GM19455 (cell line): ENCODE results near the gene HOXC6.

Experiments
- ATAC-seq: cut with Tn5 transposase; IDR thresholded peaks from one replicate; pipeline ENCODE4 v1.9.1; 2021; ENCODE audit not compliant: unreplicated experiment

HOXC6 gene

DNA sequence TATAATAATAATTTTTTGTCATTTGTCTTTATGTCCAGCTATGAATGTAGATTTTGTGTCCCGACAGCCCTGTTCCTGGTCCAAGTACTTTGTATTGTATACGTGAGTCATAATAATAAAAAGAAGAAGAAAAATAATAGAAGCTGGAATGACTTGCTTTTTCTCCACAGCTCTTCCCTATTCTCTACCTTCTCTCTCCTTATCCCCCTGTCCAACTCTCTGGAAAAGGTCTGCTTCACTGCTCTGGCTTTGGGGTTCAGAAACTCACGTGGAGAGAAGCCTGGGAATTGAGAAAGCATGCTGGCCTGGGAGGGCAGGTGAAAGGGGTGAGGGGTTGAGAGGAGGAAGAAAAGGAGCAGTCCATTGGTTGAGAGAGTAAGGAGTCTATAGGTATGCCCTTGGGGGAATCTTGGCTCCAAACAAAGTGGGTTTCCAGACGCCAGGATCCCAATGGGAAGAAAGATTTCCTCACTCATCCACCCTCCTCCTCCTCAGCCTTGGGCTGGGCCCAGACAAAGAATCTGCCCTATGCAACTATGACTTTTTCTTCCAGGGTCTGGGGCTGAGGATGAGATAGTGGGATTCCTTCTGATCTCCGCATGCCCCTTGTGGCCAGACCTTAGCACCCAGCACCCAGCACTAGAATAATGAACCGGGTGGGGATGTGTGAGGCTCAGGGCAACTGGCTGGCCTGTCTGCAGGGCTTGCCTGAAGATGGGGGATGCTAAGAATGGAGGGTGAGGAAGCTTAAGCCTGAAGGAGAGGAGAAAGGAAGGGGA lies 15.4 kb upstream of the HOXC6 start:
- ATAC-seq = no peak

DNA sequence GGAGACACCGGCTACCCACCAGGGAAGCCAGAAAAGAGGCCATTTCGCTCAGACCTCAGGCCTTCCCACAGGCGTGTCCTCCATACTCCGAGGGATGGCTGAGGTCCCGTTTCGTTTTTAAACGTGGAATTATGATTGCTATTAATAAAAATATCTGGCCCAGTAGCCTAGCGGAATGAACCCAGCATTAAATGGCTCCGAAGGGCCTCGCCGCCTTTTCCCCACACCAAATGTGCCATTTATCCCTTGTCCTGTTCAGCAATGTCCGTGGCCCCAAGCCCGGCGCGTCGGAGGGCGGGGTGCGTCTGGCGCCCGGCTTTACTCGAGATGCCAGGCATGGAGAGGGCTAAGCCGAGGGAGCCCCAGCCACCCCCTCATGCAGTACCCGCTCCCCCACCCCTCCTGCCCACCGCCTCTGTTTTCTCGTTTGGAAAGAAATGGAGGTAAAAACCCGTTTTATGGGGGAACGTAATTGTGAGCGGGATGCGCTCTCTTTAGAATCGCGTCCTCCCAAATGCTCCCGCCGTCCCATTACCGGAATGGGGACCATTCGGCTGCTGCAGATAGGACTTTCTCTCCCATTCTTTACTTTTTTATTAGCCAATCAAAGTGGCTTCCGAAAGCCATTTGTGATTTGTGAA lies 13.7 kb upstream of the HOXC6 start:
- no peak for ATAC-seq

GRCh38 chr12:54015018-54015931 lies 13.0 kb upstream of the HOXC6 start:
- ATAC-seq = no peak

DNA sequence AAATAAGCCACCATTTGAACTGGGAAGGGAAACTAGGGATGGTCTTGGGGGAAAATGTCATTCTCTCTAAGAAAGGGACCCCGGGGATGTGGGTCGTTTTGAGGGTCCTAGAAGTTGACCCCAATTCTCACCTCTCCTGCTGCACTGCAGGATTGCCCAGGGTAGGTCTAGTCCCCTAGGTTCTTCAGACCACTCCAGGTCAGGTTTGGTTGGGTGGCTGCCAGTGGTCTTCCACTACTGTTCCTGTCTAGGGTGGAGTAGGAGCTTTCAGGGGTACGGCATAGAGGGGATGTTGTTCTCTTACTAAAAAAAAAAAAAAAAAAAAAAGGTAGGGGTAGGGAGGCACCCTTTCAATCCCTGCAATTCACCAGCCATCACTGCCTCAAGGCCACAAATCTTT lies 12.2 kb upstream of the HOXC6 start:
- no peak for ATAC-seq

DNA sequence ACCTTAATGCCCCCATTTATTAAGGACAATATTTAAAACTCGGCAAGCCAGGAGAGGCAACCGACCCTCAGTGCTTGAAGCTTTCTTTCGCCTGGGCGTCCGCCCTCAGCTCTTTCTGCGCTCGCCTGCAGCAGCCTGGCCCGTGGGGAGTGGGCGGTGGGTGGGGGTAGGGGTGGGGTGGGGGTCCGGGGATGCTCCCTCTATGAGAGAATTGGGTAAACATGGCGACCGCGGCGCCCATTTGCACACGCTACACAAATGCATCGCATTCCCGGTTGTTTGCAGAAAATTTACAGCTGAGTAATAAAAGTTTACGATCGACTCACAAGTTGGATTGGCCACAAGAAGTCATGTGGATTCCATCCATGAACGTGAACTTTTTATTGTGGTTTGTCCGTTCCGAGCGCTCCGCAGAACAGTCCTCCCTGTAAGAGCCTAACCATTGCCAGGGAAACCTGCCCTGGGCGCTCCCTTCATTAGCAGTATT lies 11.7 kb upstream of the HOXC6 start:
- no peak for ATAC-seq

- peak; percentile 44 for ATAC-seq
Observed at GRCh38 chr12:54017027-54017788, 11.0 kb upstream of the HOXC6 start.

GRCh38 chr12:54017878-54018467 lies 10.3 kb upstream of the HOXC6 start:
- ATAC-seq = peak; percentile 83

DNA sequence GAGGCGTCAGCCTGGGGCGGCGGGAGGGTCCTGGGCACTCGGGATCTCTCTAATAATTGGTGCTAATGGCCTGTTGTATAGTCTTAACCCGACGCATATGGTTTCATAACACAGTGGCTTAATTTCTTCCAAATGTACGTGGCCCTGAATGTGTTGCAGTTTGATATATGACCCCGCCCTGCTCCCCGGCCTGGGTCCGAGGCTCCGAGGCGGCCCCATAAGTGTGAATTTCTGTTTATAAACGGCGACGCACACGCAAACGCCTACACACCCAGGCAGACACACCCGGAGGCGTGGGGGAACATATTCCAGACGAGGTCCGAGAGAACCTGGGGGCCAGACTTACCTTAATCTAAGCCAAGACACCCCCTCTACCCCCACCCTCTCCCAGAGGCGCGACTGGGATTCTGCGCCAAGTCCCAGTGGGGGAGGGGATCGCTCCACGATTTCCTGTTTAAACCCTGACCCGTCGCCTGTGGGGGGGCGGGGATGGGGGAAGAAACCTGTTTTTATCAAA lies 9.7 kb upstream of the HOXC6 start:
- no peak for ATAC-seq

- no peak for ATAC-seq
Observed at GRCh38 chr12:54019091-54019811, 9.0 kb upstream of the HOXC6 start.

- ATAC-seq = no peak
Observed at GRCh38 chr12:54019924-54020590, 8.2 kb upstream of the HOXC6 start.

- no peak for ATAC-seq
Observed at GRCh38 chr12:54020591-54021405, 7.4 kb upstream of the HOXC6 start.

GRCh38 chr12:54021432-54022013 lies 6.7 kb upstream of the HOXC6 start:
- no peak for ATAC-seq

- no peak for ATAC-seq
Observed at GRCh38 chr12:54022960-54023884, 5.0 kb upstream of the HOXC6 start.

DNA sequence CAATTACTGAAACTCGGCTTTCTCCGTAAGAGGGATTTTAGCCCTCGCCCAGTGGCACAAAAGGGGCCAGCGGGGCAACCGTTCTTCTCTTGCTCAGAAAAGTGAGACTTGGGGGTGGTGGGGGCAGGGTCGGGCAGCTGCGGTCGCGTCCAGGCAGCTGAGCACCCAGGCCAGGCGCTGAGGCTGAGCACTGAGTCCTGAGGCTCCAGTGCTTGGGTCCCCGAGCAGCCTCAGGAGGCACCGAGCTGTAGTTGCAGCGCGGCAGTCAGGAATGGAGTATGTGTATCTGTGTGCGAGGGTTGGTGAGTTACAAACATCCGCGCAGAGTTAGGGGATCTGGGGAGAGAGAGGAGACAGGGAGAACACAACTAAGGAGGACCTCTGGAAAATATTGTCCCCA lies 4.1 kb upstream of the HOXC6 start:
- no peak for ATAC-seq

DNA sequence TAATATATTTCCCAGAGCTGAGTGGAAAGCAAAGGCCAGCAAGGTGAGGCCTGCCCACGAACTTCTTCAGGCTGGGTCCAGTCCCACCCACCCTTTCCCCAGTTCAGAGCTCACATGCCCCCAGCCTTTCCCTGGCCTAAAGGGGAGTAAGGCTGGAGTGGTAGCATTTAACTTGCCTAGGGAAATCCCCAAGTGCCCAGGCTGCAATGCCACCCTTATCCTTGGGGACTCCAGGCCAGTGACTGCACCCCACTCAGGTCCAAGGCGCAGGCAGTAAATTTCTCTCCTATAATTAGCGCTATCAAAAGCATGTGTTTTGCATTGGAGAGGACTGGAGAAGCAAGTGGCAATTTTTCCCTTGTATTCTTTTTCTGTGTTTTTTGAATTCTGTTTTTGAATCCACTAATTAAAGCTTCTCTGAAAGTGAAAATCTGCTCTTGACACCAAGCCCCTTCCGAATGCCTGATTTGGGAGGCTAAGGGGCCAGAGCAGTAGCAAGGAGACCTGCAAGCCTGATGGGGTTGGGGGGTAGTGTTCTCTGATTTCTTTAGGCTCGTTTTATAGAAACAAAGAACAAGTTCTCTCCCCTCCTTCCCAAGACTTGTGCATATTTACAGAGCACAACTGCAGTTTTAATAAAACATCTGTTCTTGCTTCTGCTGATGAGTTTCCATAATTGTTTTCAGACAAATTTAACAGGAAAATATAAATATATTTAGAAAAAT lies 3.5 kb upstream of the HOXC6 start:
- no peak for ATAC-seq
